Motor neuron (in vitro differentiated cells): ENCODE results near the gene PPFIBP1. TPM values are rescaled to one million over a fixed set of nuclear protein-coding genes. Genes with fewer than 3 reads are reported as not detected.
"Not testable (repeated sequence)": the region's sequence is repeated elsewhere in the genome, so short reads cannot be mapped to it uniquely, and the experiment has no call there.

Source experiments
- ATAC-seq, 8 experiments: fragments of 200-7000 bp; cut with Tn5 transposase; replicated peaks in 6 of 8; 2 replicates each; pipeline ENCODE4 v1.8.0; 2021; ENCODE audit warnings: mild to moderate bottlenecking in 8 of 8, moderate library complexity in 8 of 8
- H3K27ac ChIP-seq, 2 donors: fragments of 250-450 bp; sonication (Bioruptor Pico); 2 replicates each; pipeline ENCODE4 v1.9.0; 2021; ENCODE audit warnings: antibody characterized with exemption in 2 of 2, mild to moderate bottlenecking in 2 of 2, moderate library complexity in 1 of 2
- H3K4me1 ChIP-seq, 2 donors: fragments of 250-450 bp; sonication (Bioruptor Pico); replicated peaks in 1 of 2; 2 replicates each; pipeline ENCODE4 v1.6.1; 2021; ENCODE audit warnings: antibody characterized with exemption in 2 of 2, mild to moderate bottlenecking in 2 of 2, moderate library complexity in 1 of 2
- H3K4me3 ChIP-seq, 5 donors: fragments of 250-450 bp; sonication (Bioruptor Pico); 2 replicates each; pipeline ENCODE4 v1.9.0; 2021; ENCODE audit warnings: antibody characterized with exemption in 5 of 5, mild to moderate bottlenecking in 5 of 5, moderate library complexity in 4 of 5
- WGBS, 10 experiments: fragments of 450-650 bp; shearing (Covaris generic); methylation state at CpG; one replicate each; pipeline ENCODE4 v1.0.0; 2022; 5-methylcytosine and 5-hydroxymethylcytosine counted together
- in situ Hi-C, 9 experiments: fragments of 400-800 bp; cut with MboI; loops; one replicate each; pipeline ENCODE4 v1.15.0; 2021; ENCODE audit warnings: low sequenced_read_pairs in 9 of 9, low pct_unique_long_range_greater_than_20kb in 2 of 9; ENCODE audit not compliant: unreplicated experiment in 9 of 9
- total RNA-seq, 8 experiments: library from RNA; unstranded; fragments of 300-600 nt; gene quantifications; 2 replicates each; pipeline versions ENCODE4 v1.2.3 to v1.2.4, GENCODE V29; 2022

The PPFIBP1 gene
- total RNA-seq, 8 experiments from 2014 or later: 15.9 to 205 (median 49.4) TPM

GRCh38 chr12:27620121-27620520 is 96.1 kb downstream of the PPFIBP1 start:
- no peak for ATAC-seq
- WGBS, 10 experiments: 47 to 100% (median 60%) methylated on average over 1 to 2 of the region's 2 CpGs; no CpG with 5 or more reads in 5 of the 10 experiments
- Histone ChIP-seq H3K4me1 (no peaks in the 10 kb centered on the region), H3K27ac (no peak overlapping the region), H3K4me3 (no peak overlapping the region)
- in situ Hi-C loops: no loop called here

GRCh38 chr12:27622436-27623195 is 98.6 kb downstream of the PPFIBP1 start:
- in situ Hi-C loops: no loop called here
- WGBS, 10 experiments: 53 to 100% (median 80%) methylated on average over 3 to 8 of the region's 9 CpGs
- no peak for ATAC-seq
- no peak overlapping the region for H3K4me3 ChIP-seq
- no peaks in the 10 kb centered on the region for H3K4me1 ChIP-seq
- no peak overlapping the region for H3K27ac ChIP-seq

GRCh38 chr12:27623645-27624044 is 99.6 kb downstream of the PPFIBP1 start:
- no peak overlapping the region for H3K4me3 ChIP-seq
- 93 to 100% (median 98%) methylated on average over 1 to 5 of the region's 5 CpGs; no CpG with 5 or more reads in 2 of the 10 experiments for WGBS, 10 experiments
- no peaks in the 10 kb centered on the region for H3K4me1 ChIP-seq
- H3K27ac ChIP-seq: no peak overlapping the region
- in situ Hi-C loops: no loop called here
- no peak for ATAC-seq

GRCh38 chr12:27624586-27624985 is 100.6 kb downstream of the PPFIBP1 start:
- ATAC-seq: no peak
- Histone ChIP-seq H3K4me3 (no peak overlapping the region), H3K4me1 (no peaks in the 10 kb centered on the region), H3K27ac (no peak overlapping the region)
- WGBS, 10 experiments: 34 to 93% (median 62%) methylated on average over 1 to 4 of the region's 4 CpGs
- in situ Hi-C loops: no loop called here

- Histone ChIP-seq H3K4me1 (no peaks in the 10 kb centered on the region), H3K27ac (no peak overlapping the region), H3K4me3 (no peak overlapping the region)
- WGBS, 10 experiments: 4 to 100% (median 87%) methylated on average over 1 to 7 of the region's 7 CpGs; no CpG with 5 or more reads in 1 of the 10 experiments
- peak in 2 of 8 experiments; percentile 43 to 71 for ATAC-seq
- in situ Hi-C loops: loop anchor here in 3 of 9 experiments (25.0 kb wide), 1 partner anchor 190 kb away; the partner anchor contains the start of gene SMCO2 (in 3 of the 3)
These were observed 103.3 kb downstream of the PPFIBP1 start for GRCh38 chr12:27627123-27627852.

GRCh38 chr12:27627853-27628469 is 104.0 kb downstream of the PPFIBP1 start:
- not testable (repeated sequence) for ATAC-seq, H3K27ac ChIP-seq, H3K4me1 ChIP-seq, H3K4me3 ChIP-seq
- WGBS, 10 experiments: 20 to 100% (median 54%) methylated on average over 1 to 2 of the region's 2 CpGs; no CpG with 5 or more reads in 6 of the 10 experiments
- in situ Hi-C loops: loop anchor here in 3 of 9 experiments (25.0 kb wide), 1 partner anchor 191 kb away; the partner anchor contains the start of gene SMCO2 (in 3 of the 3)

GRCh38 chr12:27630219-27630618 is 106.2 kb downstream of the PPFIBP1 start:
- 13 to 100% (median 89%) methylated on average over 1 to 2 of the region's 2 CpGs; no CpG with 5 or more reads in 1 of the 10 experiments for WGBS, 10 experiments
- ATAC-seq: not testable (repeated sequence)
- in situ Hi-C loops: loop anchor here in 3 of 9 experiments (25.0 kb wide), 1 partner anchor 193 kb away; the partner anchor contains the start of gene SMCO2 (in 3 of the 3)

GRCh38 chr12:27631365-27631764 is 107.4 kb downstream of the PPFIBP1 start:
- Histone ChIP-seq H3K4me3 (no peak overlapping the region), H3K4me1 (no peaks in the 10 kb centered on the region), H3K27ac (no peak overlapping the region)
- WGBS, 10 experiments: 85 to 100% (median 97%) methylated on average over 1 to 5 of the region's 5 CpGs
- no peak for ATAC-seq
- in situ Hi-C loops: loop anchor here in 3 of 9 experiments (25.0 kb wide), 1 partner anchor 194 kb away; the partner anchor contains the start of gene SMCO2 (in 3 of the 3)

More at GRCh38 chr12:27630219-27630618, 106.2 kb downstream of the PPFIBP1 start:
- H3K4me3 ChIP-seq, H3K4me1 ChIP-seq, H3K27ac ChIP-seq: not testable (repeated sequence)

GRCh38 chr12:27631813-27632491 is 107.9 kb downstream of the PPFIBP1 start:
- no peak for ATAC-seq
- WGBS, 10 experiments: 76 to 100% (median 92%) methylated on average over 1 to 2 of the region's 2 CpGs; no CpG with 5 or more reads in 2 of the 10 experiments
- Histone ChIP-seq H3K27ac (no peak overlapping the region), H3K4me1 (no peaks in the 10 kb centered on the region), H3K4me3 (no peak overlapping the region)
- in situ Hi-C loops: loop anchor here in 3 of 9 experiments (25.0 kb wide), 1 partner anchor 195 kb away; the partner anchor contains the start of gene SMCO2 (in 3 of the 3)

GRCh38 chr12:27635349-27635972 is 111.5 kb downstream of the PPFIBP1 start:
- Histone ChIP-seq H3K4me3 (no peak overlapping the region), H3K4me1 (no peaks in the 10 kb centered on the region), H3K27ac (no peak overlapping the region)
- WGBS, 10 experiments: 0 to 94% (median 65%) methylated on average over 1 to 7 of the region's 7 CpGs
- ATAC-seq: peak in 3 of 8 experiments; percentile 33 to 37 (median 37)
- in situ Hi-C loops: loop anchor here in 3 of 9 experiments (25.0 kb wide), 1 partner anchor 198 kb away; the partner anchor contains the start of gene SMCO2 (in 3 of the 3)

- 83 to 100% (median 92%) methylated on average over 1 of the region's 4 CpGs; no CpG with 5 or more reads in 6 of the 10 experiments for WGBS, 10 experiments
- not testable (repeated sequence) for H3K27ac ChIP-seq, ATAC-seq, H3K4me1 ChIP-seq, H3K4me3 ChIP-seq
- in situ Hi-C loops: loop anchor here in 3 of 9 experiments (25.0 kb wide), 1 partner anchor 199 kb away; the partner anchor contains the start of gene SMCO2 (in 3 of the 3)
These were observed 112.6 kb downstream of the PPFIBP1 start for GRCh38 chr12:27636569-27636968.
